ENCODE results near the gene FBXO21. TPM values are rescaled to one million over a fixed set of nuclear protein-coding genes. Genes with fewer than 3 reads are reported as not detected.

FBXO21 gene
- total RNA-seq, 1 experiment from 2014 or later, result 32.4 TPM

DNA sequence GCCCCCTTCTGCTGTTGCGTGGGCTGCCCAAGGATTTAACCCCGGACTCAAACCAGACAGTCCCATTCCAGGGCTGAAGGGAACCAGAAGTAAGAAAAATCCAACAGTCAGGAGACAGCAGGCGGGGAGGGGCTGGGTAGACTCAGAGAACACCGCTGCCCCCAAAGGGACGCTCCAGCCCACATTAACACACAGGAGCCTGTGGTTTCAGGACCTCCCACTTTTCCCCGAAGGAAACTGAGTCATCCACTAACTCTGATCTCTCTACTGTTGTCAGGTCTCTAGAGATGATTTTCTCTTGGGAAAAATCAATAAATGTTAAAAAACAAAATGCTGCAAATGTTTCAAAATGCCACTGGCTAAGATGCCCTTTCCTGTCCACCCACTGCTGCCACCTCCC is 41.6 kb downstream of the FBXO21 start:
- CTCF ChIA-PET, result no interaction called here
- POLR2A ChIA-PET (ENCODE audit: unreplicated experiment), result no interaction called here
- no peak for TF ChIP-seq EZH2 (IDR thresholded peaks at IDR 0.05; ENCODE audit: low read depth)
- TF ChIP-seq, protein P1, sequence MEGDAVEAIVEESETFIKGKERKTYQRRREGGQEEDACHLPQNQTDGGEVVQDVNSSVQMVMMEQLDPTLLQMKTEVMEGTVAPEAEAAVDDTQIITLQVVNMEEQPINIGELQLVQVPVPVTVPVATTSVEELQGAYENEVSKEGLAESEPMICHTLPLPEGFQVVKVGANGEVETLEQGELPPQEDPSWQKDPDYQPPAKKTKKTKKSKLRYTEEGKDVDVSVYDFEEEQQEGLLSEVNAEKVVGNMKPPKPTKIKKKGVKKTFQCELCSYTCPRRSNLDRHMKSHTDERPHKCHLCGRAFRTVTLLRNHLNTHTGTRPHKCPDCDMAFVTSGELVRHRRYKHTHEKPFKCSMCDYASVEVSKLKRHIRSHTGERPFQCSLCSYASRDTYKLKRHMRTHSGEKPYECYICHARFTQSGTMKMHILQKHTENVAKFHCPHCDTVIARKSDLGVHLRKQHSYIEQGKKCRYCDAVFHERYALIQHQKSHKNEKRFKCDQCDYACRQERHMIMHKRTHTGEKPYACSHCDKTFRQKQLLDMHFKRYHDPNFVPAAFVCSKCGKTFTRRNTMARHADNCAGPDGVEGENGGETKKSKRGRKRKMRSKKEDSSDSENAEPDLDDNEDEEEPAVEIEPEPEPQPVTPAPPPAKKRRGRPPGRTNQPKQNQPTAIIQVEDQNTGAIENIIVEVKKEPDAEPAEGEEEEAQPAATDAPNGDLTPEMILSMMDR (conservative IDR thresholded peaks at IDR 0.05), result no peak
- H2AFZ ChIP-seq, result no peak overlapping the region
- H3K79me2 ChIP-seq (ENCODE audit: low read depth), result no peaks in the 10 kb centered on the region
- no peak for DNase-seq
- H3K9me2 ChIP-seq (ENCODE audit: insufficient read depth), result no peaks in the 10 kb centered on the region
- no peaks in the 10 kb centered on the region for H3K27me3 ChIP-seq (ENCODE audit: insufficient read depth, low read depth)
- no peak overlapping the region for H3K27ac ChIP-seq
- H3K4me1 ChIP-seq (replicated peaks; ENCODE audit: insufficient read depth), result no peaks in the 10 kb centered on the region
- no peak overlapping the region for H3K4me2 ChIP-seq
- peaks cover 3% of the 10 kb centered on the region; the same call in 1 of the 2 replicates for H4K20me1 ChIP-seq (ENCODE audit: insufficient read depth)
- BruUV-seq (replicated peaks), result no TSS peak
- H3K36me3 ChIP-seq (ENCODE audit: low read depth), result no peaks in the 10 kb centered on the region
- intact Hi-C loops (cut with micrococcal nuclease; ENCODE audit: unreplicated experiment), result no loop called here
- peaks cover under 1% of the 10 kb centered on the region; the same call in 1 of the 2 replicates for H3F3A ChIP-seq (ENCODE audit: insufficient read depth, low read depth)
- no peaks in the 10 kb centered on the region for H3K9me3 ChIP-seq (ENCODE audit: insufficient read depth, low read depth)
- no peak overlapping the region for H3K4me3 ChIP-seq

DNA sequence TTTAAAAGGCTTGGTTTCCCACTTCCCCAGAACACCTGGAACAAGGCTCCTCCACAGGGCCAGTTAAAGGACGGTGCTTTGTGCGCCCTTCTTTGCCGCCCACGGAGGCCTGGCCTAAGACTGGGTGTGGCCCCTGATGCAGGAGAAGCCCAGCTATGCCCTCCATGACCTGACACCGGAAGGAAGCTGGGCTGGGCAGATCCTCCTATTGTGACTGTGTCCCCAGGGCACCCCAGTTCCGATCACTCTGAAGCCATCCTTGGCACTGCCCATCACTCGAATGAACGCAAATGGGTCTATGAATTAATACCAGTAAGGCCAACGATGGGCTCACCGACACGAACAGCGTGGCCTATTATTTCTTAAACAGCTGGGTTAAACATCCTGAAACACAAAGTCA is 42.6 kb downstream of the FBXO21 start:
- no peaks in the 10 kb centered on the region for H3K27me3 ChIP-seq (ENCODE audit: insufficient read depth, low read depth)
- H2AFZ ChIP-seq, result no peak overlapping the region
- H3K27ac ChIP-seq, result no peak overlapping the region
- no peaks in the 10 kb centered on the region for H3K9me2 ChIP-seq (ENCODE audit: insufficient read depth)
- H3K4me1 ChIP-seq (replicated peaks; ENCODE audit: insufficient read depth), result peaks cover 4% of the 10 kb centered on the region; the same call in 1 of the 2 replicates
- H4K20me1 ChIP-seq (ENCODE audit: insufficient read depth), result peaks cover 3% of the 10 kb centered on the region; the same call in 1 of the 2 replicates
- no peak for TF ChIP-seq EZH2 (IDR thresholded peaks at IDR 0.05; ENCODE audit: low read depth)
- TF ChIP-seq, protein P1 (conservative IDR thresholded peaks at IDR 0.05), result no peak
- no peaks in the 10 kb centered on the region for H3K79me2 ChIP-seq (ENCODE audit: low read depth)
- no peaks in the 10 kb centered on the region for H3K9me3 ChIP-seq (ENCODE audit: insufficient read depth, low read depth)
- POLR2A ChIA-PET (ENCODE audit: unreplicated experiment), result no interaction called here
- H3F3A ChIP-seq (ENCODE audit: insufficient read depth, low read depth), result peaks cover 8% of the 10 kb centered on the region; the same call in 1 of the 2 replicates
- no peak for DNase-seq
- CTCF ChIA-PET, result no interaction called here
- H3K36me3 ChIP-seq (ENCODE audit: low read depth), result no peaks in the 10 kb centered on the region
- H3K4me2 ChIP-seq, result no peak overlapping the region
- intact Hi-C loops (cut with micrococcal nuclease; ENCODE audit: unreplicated experiment), result no loop called here
- H3K4me3 ChIP-seq, result no peak overlapping the region
- BruUV-seq (replicated peaks), result no TSS peak

DNA sequence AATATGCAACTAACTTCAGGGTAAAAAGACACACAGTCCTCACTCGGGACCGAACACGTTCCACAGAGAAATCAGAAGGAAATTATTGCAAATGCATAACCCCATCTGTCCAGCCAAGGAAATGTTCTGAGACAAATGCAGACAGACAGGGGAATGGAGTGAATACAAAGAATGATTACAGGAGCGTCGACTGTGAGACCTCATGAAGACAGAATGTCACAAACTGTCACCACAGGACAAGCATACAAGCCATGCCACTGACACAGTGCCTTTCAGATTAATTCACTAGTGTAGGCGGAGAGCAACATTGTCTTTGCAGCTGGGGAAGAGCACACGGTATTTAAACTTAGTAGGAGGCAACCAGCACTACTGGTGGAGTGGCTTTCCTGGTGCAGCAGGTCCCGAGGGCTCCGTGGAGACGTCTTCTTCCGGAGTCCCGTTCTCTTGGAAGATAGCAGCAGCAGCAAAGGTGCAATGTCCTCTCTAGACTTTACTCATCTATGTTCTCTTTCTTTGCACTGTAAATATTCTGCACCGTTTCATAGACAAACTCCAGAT is 44.6 kb downstream of the FBXO21 start:
- H3K4me1 ChIP-seq (replicated peaks; ENCODE audit: insufficient read depth), result peaks cover 4% of the 10 kb centered on the region; the same call in 1 of the 2 replicates
- H3K4me2 ChIP-seq, result no peak overlapping the region
- no peak for DNase-seq
- ChIA-PET CTCF (no interaction called here), POLR2A (ENCODE audit: unreplicated experiment) (no interaction called here)
- no peaks in the 10 kb centered on the region for H3K9me3 ChIP-seq (ENCODE audit: insufficient read depth, low read depth)
- H3K36me3 ChIP-seq (ENCODE audit: low read depth), result no peaks in the 10 kb centered on the region
- no peaks in the 10 kb centered on the region for H3K79me2 ChIP-seq (ENCODE audit: low read depth)
- H3K27ac ChIP-seq, result no peak overlapping the region
- no peak overlapping the region for H2AFZ ChIP-seq
- no peaks in the 10 kb centered on the region for H3K9me2 ChIP-seq (ENCODE audit: insufficient read depth)
- H3K4me3 ChIP-seq, result no peak overlapping the region
- no TSS peak for BruUV-seq (replicated peaks)
- no peaks in the 10 kb centered on the region for H3K27me3 ChIP-seq (ENCODE audit: insufficient read depth, low read depth)
- intact Hi-C loops (cut with micrococcal nuclease; ENCODE audit: unreplicated experiment), result no loop called here
- H3F3A ChIP-seq (ENCODE audit: insufficient read depth, low read depth), result peaks cover 9% of the 10 kb centered on the region; the same call in 1 of the 2 replicates
- H4K20me1 ChIP-seq (ENCODE audit: insufficient read depth), result 0 out of 2 replicates have a peak, but pooled peaks cover 3% of the 10 kb centered on the region
- TF ChIP-seq, protein P1 (conservative IDR thresholded peaks at IDR 0.05), result no peak
- TF ChIP-seq EZH2 (IDR thresholded peaks at IDR 0.05; ENCODE audit: low read depth), result no peak

Data from PC-9 (cell line).